ENCODE measurements around the gene FMNL2. TPM values are rescaled to one million over a fixed set of nuclear protein-coding genes. Genes with fewer than 3 reads are reported as not detected.

The FMNL2 gene
- total and polyA plus RNA-seq, 10 donors: 8.8 to 59.3 (median 33.5) TPM

- Histone ChIP-seq H3K27ac (peak overlapping the region in 4 of 8 donors; percentile 5 to 18 (median 13)), H3K36me3 (peaks cover 0 to 6% (median 0%) of the 10 kb centered on the region in 6 donors), H3K4me1 (peaks cover 0 to 6% (median 0%) of the 10 kb centered on the region in 6 donors), H3K4me3 (no peak overlapping the region), H3K27me3 (replicated peaks in 1 of 7) (no peaks in the 10 kb centered on the region), H3K9me3 (no peaks in the 10 kb centered on the region)
- 72 to 87% (median 79%) methylated on average over 1 of the region's 1 CpG for WGBS, 5 donors
- no peak for TF ChIP-seq CTCF (IDR thresholded peaks at IDR 0.05 in 8 of 11, conservative IDR thresholded peaks at IDR 0.05 in 3 of 11)
- TF ChIP-seq POLR2A (IDR thresholded peaks at IDR 0.05): no peak
- peak in 1 of 3 donors; percentile 28 for TF ChIP-seq POLR2AphosphoS5 (IDR thresholded peaks at IDR 0.05)
- DNase-seq: no peak
- intact Hi-C loops (cut with DNase I; ENCODE audit: low total_unique reads): no loop called here
Observed at GRCh38 chr2:152577579-152577978, 242.6 kb downstream of the FMNL2 start.

- intact Hi-C loops (cut with DNase I; ENCODE audit: low total_unique reads): no loop called here
- no peak overlapping the region for H3K27ac ChIP-seq
- no peaks in the 10 kb centered on the region for H3K9me3 ChIP-seq
- H3K27me3 ChIP-seq (replicated peaks in 1 of 7): no peaks in the 10 kb centered on the region
- DNase-seq: no peak
- peaks cover 0 to 2% (median 0%) of the 10 kb centered on the region in 6 donors for H3K4me1 ChIP-seq
- H3K4me3 ChIP-seq: no peak overlapping the region
- 78 to 95% (median 91%) methylated on average over 4 of the region's 4 CpGs for WGBS, 5 donors
- H3K36me3 ChIP-seq: peaks cover 0 to 6% (median 0%) of the 10 kb centered on the region in 6 donors
- TF ChIP-seq CTCF (IDR thresholded peaks at IDR 0.05 in 8 of 11, conservative IDR thresholded peaks at IDR 0.05 in 3 of 11): no peak
- TF ChIP-seq POLR2A (IDR thresholded peaks at IDR 0.05): no peak
- no peak for TF ChIP-seq POLR2AphosphoS5 (IDR thresholded peaks at IDR 0.05)
Observed at GRCh38 chr2:152578573-152578972, 243.6 kb downstream of the FMNL2 start.

- TF ChIP-seq CTCF (IDR thresholded peaks at IDR 0.05 in 8 of 11, conservative IDR thresholded peaks at IDR 0.05 in 3 of 11) (no peak), POLR2AphosphoS5 (IDR thresholded peaks at IDR 0.05) (no peak), POLR2A (IDR thresholded peaks at IDR 0.05) (no peak)
- no peak overlapping the region for H3K27ac ChIP-seq
- H3K4me1 ChIP-seq: peaks cover 0 to 5% (median 0%) of the 10 kb centered on the region in 6 donors
- no peak for DNase-seq
- no peaks in the 10 kb centered on the region for H3K9me3 ChIP-seq
- H3K4me3 ChIP-seq: no peak overlapping the region
- H3K36me3 ChIP-seq: peaks cover 0 to 6% (median 0%) of the 10 kb centered on the region in 6 donors
- H3K27me3 ChIP-seq (replicated peaks in 1 of 7): no peaks in the 10 kb centered on the region
- intact Hi-C loops (cut with DNase I; ENCODE audit: low total_unique reads): no loop called here
- 49 to 65% (median 55%) methylated on average over 3 of the region's 3 CpGs for WGBS, 5 donors
Observed at GRCh38 chr2:152580714-152581113, 245.7 kb downstream of the FMNL2 start.

GRCh38 chr2:152581360-152581759 is 246.4 kb downstream of the FMNL2 start:
- Histone ChIP-seq H3K4me3 (no peak overlapping the region), H3K27me3 (replicated peaks in 1 of 7) (no peaks in the 10 kb centered on the region), H3K4me1 (peaks cover 0 to 5% (median 0%) of the 10 kb centered on the region in 6 donors), H3K9me3 (no peaks in the 10 kb centered on the region), H3K36me3 (peaks cover 0 to 6% (median 0%) of the 10 kb centered on the region in 6 donors), H3K27ac (no peak overlapping the region)
- DNase-seq: no peak
- intact Hi-C loops (cut with DNase I; ENCODE audit: low total_unique reads): no loop called here
- 81 to 91% (median 85%) methylated on average over 11 of the region's 11 CpGs for WGBS, 5 donors
- TF ChIP-seq POLR2AphosphoS5 (IDR thresholded peaks at IDR 0.05): no peak
- no peak for TF ChIP-seq POLR2A (IDR thresholded peaks at IDR 0.05)
- TF ChIP-seq CTCF (IDR thresholded peaks at IDR 0.05 in 8 of 11, conservative IDR thresholded peaks at IDR 0.05 in 3 of 11): no peak

All from spleen (tissue), 11 donors.